Measurements from ENCODE around the gene IRF2BP2.

The IRF2BP2 gene

GRCh38 chr1:234565132-234565531, 44.8 kb downstream of the IRF2BP2 start:
- no peak overlapping the region for H3K4me3 ChIP-seq (ENCODE audit: low read depth, low read length)
- no peak for TF ChIP-seq CTCF (IDR thresholded peaks at IDR 0.05; ENCODE audit: insufficient read depth, low read depth, low read length, missing control alignments)
- DNase-seq (ENCODE audit: low read depth), result no peak

- TF ChIP-seq CTCF (IDR thresholded peaks at IDR 0.05; ENCODE audit: insufficient read depth, low read depth, low read length, missing control alignments), result no peak
- no peak for DNase-seq (ENCODE audit: low read depth)
Measured at GRCh38 chr1:234564035-234565029, 45.6 kb downstream of the IRF2BP2 start.

GRCh38 chr1:234562334-234562733, 47.6 kb downstream of the IRF2BP2 start:
- TF ChIP-seq CTCF (IDR thresholded peaks at IDR 0.05; ENCODE audit: insufficient read depth, low read depth, low read length, missing control alignments), result no peak
- no peak for DNase-seq (ENCODE audit: low read depth)
- no peak overlapping the region for H3K4me3 ChIP-seq (ENCODE audit: low read depth, low read length)

More at GRCh38 chr1:234564035-234565029, 45.6 kb downstream of the IRF2BP2 start:
- H3K4me3 ChIP-seq (ENCODE audit: low read depth, low read length), result no peak overlapping the region

GRCh38 chr1:234561319-234561718, 48.7 kb downstream of the IRF2BP2 start:
- no peak for DNase-seq (ENCODE audit: low read depth)
- no peak overlapping the region for H3K4me3 ChIP-seq (ENCODE audit: low read depth, low read length)
- TF ChIP-seq CTCF (IDR thresholded peaks at IDR 0.05; ENCODE audit: insufficient read depth, low read depth, low read length, missing control alignments), result no peak

GRCh38 chr1:234559902-234560676, 49.9 kb downstream of the IRF2BP2 start:
- no peak for DNase-seq (ENCODE audit: low read depth)
- no peak overlapping the region for H3K4me3 ChIP-seq (ENCODE audit: low read depth, low read length)
- no peak for TF ChIP-seq CTCF (IDR thresholded peaks at IDR 0.05; ENCODE audit: insufficient read depth, low read depth, low read length, missing control alignments)

- no peak for DNase-seq (ENCODE audit: low read depth)
- H3K4me3 ChIP-seq (ENCODE audit: low read depth, low read length), result no peak overlapping the region
- no peak for TF ChIP-seq CTCF (IDR thresholded peaks at IDR 0.05; ENCODE audit: insufficient read depth, low read depth, low read length, missing control alignments)
Measured at GRCh38 chr1:234559152-234559901, 50.7 kb downstream of the IRF2BP2 start.
